ENCODE results near the gene HIPK2.

The HIPK2 gene

DNA sequence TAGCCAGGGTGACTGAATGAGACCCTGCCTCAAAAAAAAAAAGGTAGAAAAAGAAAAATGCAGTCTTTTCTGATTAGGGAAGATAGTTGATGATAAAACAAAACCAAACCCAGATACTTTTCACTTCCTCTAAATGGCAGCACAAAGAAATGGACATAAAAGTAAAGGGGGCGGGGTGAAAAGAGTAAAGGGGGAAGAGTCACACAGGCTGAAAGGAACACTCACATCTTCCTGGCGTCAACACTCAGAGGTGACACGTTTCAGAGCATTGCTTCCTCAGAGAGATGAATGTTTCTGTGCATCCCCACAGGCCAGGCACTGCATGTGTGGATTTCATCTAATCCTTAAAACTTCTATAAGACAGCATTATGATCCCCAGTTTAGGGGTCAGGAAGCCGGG lies 81.2 kb downstream of the HIPK2 start:
- TF ChIP-seq FOXM1 (IDR thresholded peaks at IDR 0.05; ENCODE audit: borderline replicate concordance, low read depth) (no peak), ZBTB7A (IDR thresholded peaks at IDR 0.05; ENCODE audit: low read depth) (no peak), CEBPB (IDR thresholded peaks at IDR 0.05) (no peak), CREB1 (IDR thresholded peaks at IDR 0.05; ENCODE audit: low read depth) (no peak), RAD21 (IDR thresholded peaks at IDR 0.05; ENCODE audit: low read depth) (no peak), TEAD4 (IDR thresholded peaks at IDR 0.05) (no peak), MAX (IDR thresholded peaks at IDR 0.05) (no peak), TCF12 (IDR thresholded peaks at IDR 0.05; ENCODE audit: low read depth) (no peak), YY1 (IDR thresholded peaks at IDR 0.05; ENCODE audit: low read depth) (no peak), TAF1 (IDR thresholded peaks at IDR 0.05; ENCODE audit: low read depth) (no peak), EGR1 (IDR thresholded peaks at IDR 0.05) (no peak), NFIC (IDR thresholded peaks at IDR 0.05) (no peak), EP300 (IDR thresholded peaks at IDR 0.05; ENCODE audit: borderline replicate concordance) (no peak)
- TF ChIP-seq, protein P1, sequence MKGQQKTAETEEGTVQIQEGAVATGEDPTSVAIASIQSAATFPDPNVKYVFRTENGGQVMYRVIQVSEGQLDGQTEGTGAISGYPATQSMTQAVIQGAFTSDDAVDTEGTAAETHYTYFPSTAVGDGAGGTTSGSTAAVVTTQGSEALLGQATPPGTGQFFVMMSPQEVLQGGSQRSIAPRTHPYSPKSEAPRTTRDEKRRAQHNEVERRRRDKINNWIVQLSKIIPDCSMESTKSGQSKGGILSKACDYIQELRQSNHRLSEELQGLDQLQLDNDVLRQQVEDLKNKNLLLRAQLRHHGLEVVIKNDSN (IDR thresholded peaks at IDR 0.05), result no peak
- TF ChIP-seq, protein P2, sequence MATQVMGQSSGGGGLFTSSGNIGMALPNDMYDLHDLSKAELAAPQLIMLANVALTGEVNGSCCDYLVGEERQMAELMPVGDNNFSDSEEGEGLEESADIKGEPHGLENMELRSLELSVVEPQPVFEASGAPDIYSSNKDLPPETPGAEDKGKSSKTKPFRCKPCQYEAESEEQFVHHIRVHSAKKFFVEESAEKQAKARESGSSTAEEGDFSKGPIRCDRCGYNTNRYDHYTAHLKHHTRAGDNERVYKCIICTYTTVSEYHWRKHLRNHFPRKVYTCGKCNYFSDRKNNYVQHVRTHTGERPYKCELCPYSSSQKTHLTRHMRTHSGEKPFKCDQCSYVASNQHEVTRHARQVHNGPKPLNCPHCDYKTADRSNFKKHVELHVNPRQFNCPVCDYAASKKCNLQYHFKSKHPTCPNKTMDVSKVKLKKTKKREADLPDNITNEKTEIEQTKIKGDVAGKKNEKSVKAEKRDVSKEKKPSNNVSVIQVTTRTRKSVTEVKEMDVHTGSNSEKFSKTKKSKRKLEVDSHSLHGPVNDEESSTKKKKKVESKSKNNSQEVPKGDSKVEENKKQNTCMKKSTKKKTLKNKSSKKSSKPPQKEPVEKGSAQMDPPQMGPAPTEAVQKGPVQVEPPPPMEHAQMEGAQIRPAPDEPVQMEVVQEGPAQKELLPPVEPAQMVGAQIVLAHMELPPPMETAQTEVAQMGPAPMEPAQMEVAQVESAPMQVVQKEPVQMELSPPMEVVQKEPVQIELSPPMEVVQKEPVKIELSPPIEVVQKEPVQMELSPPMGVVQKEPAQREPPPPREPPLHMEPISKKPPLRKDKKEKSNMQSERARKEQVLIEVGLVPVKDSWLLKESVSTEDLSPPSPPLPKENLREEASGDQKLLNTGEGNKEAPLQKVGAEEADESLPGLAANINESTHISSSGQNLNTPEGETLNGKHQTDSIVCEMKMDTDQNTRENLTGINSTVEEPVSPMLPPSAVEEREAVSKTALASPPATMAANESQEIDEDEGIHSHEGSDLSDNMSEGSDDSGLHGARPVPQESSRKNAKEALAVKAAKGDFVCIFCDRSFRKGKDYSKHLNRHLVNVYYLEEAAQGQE (IDR thresholded peaks at IDR 0.05; ENCODE audit: low read depth), result no peak

DNA sequence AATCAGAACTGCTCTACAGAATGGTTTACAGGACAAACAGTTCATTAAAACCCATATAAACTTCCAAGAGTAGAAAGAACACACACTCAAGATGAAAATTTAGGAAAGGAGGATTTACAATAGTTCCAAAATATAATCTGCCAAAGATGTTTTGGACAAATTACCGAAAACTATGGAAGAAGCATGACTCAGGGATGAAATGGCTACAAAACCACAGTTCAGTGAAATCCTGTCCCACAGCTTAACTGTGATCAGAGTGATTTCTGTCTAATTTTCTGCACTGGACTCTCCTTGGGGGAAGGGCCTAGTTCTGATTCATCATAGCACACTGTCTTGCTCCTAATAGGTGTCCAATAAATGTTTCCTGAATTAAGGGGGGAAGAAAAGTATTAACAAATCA lies 82.2 kb downstream of the HIPK2 start:
- TF ChIP-seq TEAD4 (IDR thresholded peaks at IDR 0.05) (no peak), NFIC (IDR thresholded peaks at IDR 0.05) (no peak), TCF12 (IDR thresholded peaks at IDR 0.05; ENCODE audit: low read depth) (no peak)

DNA sequence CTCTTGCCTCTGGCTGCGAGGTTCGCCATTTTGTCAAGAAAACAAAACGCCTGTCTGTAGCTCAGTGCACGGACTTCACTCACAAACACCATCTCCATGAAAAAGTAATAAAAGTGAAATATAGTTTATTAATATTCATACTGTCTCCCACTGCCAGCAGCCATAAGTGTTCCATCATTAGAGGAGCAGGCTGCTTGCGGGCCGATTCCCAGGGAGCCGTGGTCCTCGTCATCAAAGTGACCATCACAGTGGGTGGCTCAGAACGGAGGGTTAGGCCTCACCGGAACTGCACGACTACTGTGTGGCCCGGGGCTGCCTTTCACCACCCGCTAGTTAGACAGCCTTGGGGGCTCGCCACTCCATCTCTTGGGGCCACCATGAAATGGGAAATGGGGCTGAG lies 82.7 kb downstream of the HIPK2 start:
- TF ChIP-seq NFIC (IDR thresholded peaks at IDR 0.05) (no peak), ZBTB7A (IDR thresholded peaks at IDR 0.05; ENCODE audit: low read depth) (no peak), MAX (IDR thresholded peaks at IDR 0.05) (no peak), EP300 (IDR thresholded peaks at IDR 0.05; ENCODE audit: borderline replicate concordance) (no peak), FOXM1 (IDR thresholded peaks at IDR 0.05; ENCODE audit: borderline replicate concordance, low read depth) (no peak), EGR1 (IDR thresholded peaks at IDR 0.05) (no peak), CREB1 (IDR thresholded peaks at IDR 0.05; ENCODE audit: low read depth) (no peak), CEBPB (IDR thresholded peaks at IDR 0.05) (no peak), TCF12 (IDR thresholded peaks at IDR 0.05; ENCODE audit: low read depth) (no peak), TEAD4 (IDR thresholded peaks at IDR 0.05) (no peak), RAD21 (IDR thresholded peaks at IDR 0.05; ENCODE audit: low read depth) (no peak), TAF1 (IDR thresholded peaks at IDR 0.05; ENCODE audit: low read depth) (no peak), YY1 (IDR thresholded peaks at IDR 0.05; ENCODE audit: low read depth) (no peak)
- TF ChIP-seq, protein P2 (IDR thresholded peaks at IDR 0.05; ENCODE audit: low read depth), result no peak
- TF ChIP-seq, protein P1 (IDR thresholded peaks at IDR 0.05), result no peak

GRCh38 chr7:139694389-139694676 lies 83.5 kb downstream of the HIPK2 start:
- TF ChIP-seq ZBTB7A (IDR thresholded peaks at IDR 0.05; ENCODE audit: low read depth), result no peak
- no peak for TF ChIP-seq NFIC (IDR thresholded peaks at IDR 0.05)
- no peak for TF ChIP-seq CREB1 (IDR thresholded peaks at IDR 0.05; ENCODE audit: low read depth)
- no peak for TF ChIP-seq CEBPB (IDR thresholded peaks at IDR 0.05)
- TF ChIP-seq FOXM1 (IDR thresholded peaks at IDR 0.05; ENCODE audit: borderline replicate concordance, low read depth), result no peak
- TF ChIP-seq, protein P2 (IDR thresholded peaks at IDR 0.05; ENCODE audit: low read depth), result no peak
- TF ChIP-seq YY1 (IDR thresholded peaks at IDR 0.05; ENCODE audit: low read depth), result no peak
- no peak for TF ChIP-seq RAD21 (IDR thresholded peaks at IDR 0.05; ENCODE audit: low read depth)
- TF ChIP-seq, protein P1 (IDR thresholded peaks at IDR 0.05), result no peak
- TF ChIP-seq MAX (IDR thresholded peaks at IDR 0.05), result no peak
- no peak for TF ChIP-seq TEAD4 (IDR thresholded peaks at IDR 0.05)
